A673 (cell line): Measurements from ENCODE around the gene EPN2.

Experiments used
- EZH2 ChIP-seq: fragments of 200-600 bp; sonication (generic); IDR thresholded peaks from 2 replicates; pipeline ENCODE4 v1.6.1; 2017; ENCODE audit warnings: borderline replicate concordance, low read depth, mild to moderate bottlenecking, mixed read lengths, antibody characterized with exemption, low read length; ENCODE audit not compliant: poor library complexity, severe bottlenecking
- TF ChIP-seq, protein P1 (sequence below): fragments of 300-800, 200-600 bp; sonication (generic); conservative IDR thresholded peaks from 2 replicates; pipeline ENCODE4 v1.5.1; 2017; ENCODE audit warnings: low read depth, mild to moderate bottlenecking, antibody characterized with exemption, low read length, moderate library complexity, mixed read lengths

DNA sequence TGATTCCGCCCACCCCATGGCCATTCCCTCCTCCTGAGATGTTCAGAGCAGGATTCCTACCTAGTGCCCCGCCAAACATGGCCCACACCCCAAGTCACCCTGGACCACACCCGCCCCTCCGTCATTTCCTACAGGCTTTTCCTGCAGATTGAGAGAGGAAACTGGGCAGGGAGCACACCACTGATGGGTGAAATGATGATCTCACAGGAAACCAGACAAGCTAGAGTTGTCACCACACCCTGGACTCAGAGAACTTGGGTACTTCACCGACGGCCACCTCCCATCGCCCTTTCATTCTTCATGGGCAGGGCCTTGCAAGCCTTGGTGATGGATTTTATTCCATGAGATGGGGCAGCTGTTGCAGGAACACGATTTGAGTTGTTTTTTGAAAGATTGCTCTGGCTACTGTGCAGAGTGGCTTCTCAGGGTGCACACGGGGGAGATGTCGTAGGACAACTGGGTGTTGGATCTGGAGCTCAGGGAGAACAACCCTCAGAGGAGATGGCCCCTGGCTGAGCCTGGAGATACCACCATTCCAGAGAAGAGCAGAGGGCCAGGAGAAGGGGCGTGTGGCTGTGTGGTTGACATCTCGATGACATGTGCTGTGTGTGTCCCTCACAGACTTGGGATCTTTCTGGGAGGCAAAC is 132.8 kb downstream of the EPN2 start:
- TF ChIP-seq, protein P1, sequence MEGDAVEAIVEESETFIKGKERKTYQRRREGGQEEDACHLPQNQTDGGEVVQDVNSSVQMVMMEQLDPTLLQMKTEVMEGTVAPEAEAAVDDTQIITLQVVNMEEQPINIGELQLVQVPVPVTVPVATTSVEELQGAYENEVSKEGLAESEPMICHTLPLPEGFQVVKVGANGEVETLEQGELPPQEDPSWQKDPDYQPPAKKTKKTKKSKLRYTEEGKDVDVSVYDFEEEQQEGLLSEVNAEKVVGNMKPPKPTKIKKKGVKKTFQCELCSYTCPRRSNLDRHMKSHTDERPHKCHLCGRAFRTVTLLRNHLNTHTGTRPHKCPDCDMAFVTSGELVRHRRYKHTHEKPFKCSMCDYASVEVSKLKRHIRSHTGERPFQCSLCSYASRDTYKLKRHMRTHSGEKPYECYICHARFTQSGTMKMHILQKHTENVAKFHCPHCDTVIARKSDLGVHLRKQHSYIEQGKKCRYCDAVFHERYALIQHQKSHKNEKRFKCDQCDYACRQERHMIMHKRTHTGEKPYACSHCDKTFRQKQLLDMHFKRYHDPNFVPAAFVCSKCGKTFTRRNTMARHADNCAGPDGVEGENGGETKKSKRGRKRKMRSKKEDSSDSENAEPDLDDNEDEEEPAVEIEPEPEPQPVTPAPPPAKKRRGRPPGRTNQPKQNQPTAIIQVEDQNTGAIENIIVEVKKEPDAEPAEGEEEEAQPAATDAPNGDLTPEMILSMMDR = no peak
- no peak for TF ChIP-seq EZH2
